ENCODE data around the gene TTC39B.

Gene TTC39B

DNA sequence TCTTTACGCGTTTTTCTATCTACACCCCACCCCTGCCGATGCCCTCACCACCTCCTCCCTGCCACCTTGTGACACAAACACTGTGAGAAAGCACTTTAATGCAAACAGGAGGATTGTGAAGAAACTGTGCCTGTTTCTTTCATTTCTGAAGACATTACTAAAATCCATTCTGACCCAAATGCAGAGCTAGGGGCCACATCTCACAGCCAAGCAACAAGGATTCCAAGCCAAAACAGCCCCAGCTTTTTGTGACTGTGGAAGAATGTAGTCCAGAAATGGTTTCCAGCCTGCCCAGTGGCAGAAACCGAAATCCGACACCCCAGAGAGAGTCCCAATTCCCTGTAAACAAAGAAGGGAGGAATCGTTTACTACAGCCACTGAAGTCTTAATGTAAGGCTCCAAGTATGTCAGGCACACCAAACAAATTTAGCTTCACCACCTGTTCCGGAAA is 190.9 kb downstream of the TTC39B start:
- no peak for DNase-seq (ENCODE audit: low read depth)
- no peak overlapping the region for H3K4me3 ChIP-seq (ENCODE audit: low read depth, low read length)
- TF ChIP-seq, protein P1, sequence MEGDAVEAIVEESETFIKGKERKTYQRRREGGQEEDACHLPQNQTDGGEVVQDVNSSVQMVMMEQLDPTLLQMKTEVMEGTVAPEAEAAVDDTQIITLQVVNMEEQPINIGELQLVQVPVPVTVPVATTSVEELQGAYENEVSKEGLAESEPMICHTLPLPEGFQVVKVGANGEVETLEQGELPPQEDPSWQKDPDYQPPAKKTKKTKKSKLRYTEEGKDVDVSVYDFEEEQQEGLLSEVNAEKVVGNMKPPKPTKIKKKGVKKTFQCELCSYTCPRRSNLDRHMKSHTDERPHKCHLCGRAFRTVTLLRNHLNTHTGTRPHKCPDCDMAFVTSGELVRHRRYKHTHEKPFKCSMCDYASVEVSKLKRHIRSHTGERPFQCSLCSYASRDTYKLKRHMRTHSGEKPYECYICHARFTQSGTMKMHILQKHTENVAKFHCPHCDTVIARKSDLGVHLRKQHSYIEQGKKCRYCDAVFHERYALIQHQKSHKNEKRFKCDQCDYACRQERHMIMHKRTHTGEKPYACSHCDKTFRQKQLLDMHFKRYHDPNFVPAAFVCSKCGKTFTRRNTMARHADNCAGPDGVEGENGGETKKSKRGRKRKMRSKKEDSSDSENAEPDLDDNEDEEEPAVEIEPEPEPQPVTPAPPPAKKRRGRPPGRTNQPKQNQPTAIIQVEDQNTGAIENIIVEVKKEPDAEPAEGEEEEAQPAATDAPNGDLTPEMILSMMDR (IDR thresholded peaks at IDR 0.05; ENCODE audit: insufficient read depth, low read depth, low read length, missing control alignments) = no peak

DNA sequence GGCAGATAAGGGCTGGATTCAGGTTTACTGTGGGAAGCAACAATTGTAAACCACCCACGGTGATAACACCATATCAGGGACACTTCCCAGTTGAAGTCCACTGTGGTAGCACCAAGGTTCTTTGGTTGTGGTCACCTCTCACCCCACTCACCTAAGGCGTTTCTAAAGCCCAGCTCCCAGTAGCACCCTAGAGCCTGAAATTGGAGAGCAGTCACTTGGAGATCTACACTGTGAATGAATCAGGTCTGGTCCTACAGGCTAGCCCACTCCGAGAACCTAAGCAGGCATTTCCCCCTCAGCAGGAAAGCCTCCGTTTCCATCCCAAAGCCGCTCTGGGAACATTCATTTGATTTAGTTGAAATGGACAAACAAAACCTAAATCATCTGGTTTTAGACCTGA is 191.3 kb downstream of the TTC39B start:
- TF ChIP-seq, protein P1 (IDR thresholded peaks at IDR 0.05; ENCODE audit: insufficient read depth, low read depth, low read length, missing control alignments) = no peak
- DNase-seq (ENCODE audit: low read depth) = no peak
- no peak overlapping the region for H3K4me3 ChIP-seq (ENCODE audit: low read depth, low read length)

DNA sequence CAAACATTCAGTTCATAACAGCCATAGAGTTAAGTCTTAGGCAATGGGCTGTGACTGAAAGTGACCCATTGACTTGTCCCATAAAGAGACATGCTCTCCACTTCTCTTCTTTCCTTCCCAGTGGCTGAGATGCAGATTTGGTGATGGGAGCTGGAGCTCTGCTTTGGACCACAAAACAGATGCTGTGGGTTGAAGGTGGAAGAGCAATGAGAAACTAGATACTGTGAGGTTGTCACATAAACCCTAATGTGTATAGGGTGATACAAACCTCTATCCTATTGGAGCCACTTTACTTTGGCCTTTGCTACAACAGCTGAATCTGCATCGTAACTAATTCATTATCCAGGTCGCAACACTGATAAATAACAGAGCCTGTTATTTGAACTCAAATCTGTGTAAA is 192.0 kb downstream of the TTC39B start:
- H3K4me3 ChIP-seq (ENCODE audit: low read depth, low read length) = no peak overlapping the region
- TF ChIP-seq, protein P1 (IDR thresholded peaks at IDR 0.05; ENCODE audit: insufficient read depth, low read depth, low read length, missing control alignments) = no peak
- no peak for DNase-seq (ENCODE audit: low read depth)
